Measurements from ENCODE around the gene CNOT1.

The CNOT1 gene

DNA sequence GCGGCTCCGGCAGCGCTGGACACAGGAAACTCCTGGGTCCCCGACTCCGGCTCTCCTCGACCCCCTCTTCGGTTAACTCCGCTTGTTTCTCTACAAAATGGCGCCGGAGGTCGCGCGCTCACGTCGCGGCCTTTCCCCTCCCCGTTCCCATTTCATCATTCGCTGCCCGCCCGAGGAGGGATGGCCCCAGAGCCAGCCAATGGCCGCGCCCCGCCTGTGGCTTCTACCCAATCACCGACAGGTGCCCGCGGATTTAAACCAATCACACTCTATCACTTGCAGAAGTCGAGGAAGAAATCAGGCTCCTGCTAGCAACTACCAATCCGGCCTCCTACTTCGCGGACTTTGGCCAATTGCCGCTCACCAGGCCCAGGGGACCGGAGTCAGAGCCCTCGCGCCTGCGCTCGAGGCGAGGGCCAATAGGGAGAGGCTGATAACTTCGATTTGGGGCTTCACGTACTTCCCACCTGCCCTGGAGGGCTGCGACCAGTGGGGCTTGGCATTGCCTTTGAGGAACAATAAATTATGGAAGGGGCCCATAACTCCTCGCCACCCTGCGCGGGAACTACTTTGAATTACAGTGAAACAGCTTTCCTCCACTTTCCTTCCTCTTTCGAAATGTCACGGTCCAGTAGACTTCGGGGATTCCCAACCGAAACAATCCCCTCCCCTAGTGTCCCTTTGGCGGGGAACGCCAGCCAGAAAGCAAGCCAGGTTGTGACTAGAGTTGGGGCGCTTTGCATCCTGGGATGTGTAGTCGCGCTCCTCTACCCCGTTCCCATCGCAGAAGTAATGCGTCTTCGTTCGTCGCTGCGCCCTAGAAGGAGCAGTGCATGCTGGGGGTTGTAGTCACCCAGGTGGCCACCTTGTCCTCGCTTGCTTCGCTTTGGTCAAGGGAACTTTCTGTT, at the start of gene CNOT1 (continued):
- TF ChIP-seq ZNF76 (tag by site-specific recombination; IDR thresholded peaks at IDR 0.05; ENCODE audit: borderline replicate concordance, low read depth) = peak; percentile 96
- TF ChIP-seq ZNF518A (tag by site-specific recombination; conservative IDR thresholded peaks at IDR 0.05; ENCODE audit: low read depth) = no peak
- TF ChIP-seq ZNF335 (tag by site-specific recombination; conservative IDR thresholded peaks at IDR 0.05) = peak; percentile 100
- peak; percentile 79; the same call in 1 of the 2 replicates for TF ChIP-seq ZNF660 (tag by site-specific recombination; IDR thresholded peaks at IDR 0.05)
- peak; percentile 18; the same call in 1 of the 2 replicates for TF ChIP-seq KLF10 (tag by site-specific recombination; IDR thresholded peaks at IDR 0.05)
- peak; percentile 79 for TF ChIP-seq ZBTB26 (tag by site-specific recombination; optimal IDR thresholded peaks at IDR 0.05)
- TF ChIP-seq KLF8 (tag by site-specific recombination; IDR thresholded peaks at IDR 0.05) = no peak
- no peak for TF ChIP-seq BCL6B (tag by site-specific recombination; IDR thresholded peaks at IDR 0.05)
- TF ChIP-seq ZNF175 (tag by site-specific recombination; IDR thresholded peaks at IDR 0.05) = no peak
- 0 out of 2 replicates have a peak, but pooled peaks have one; percentile 33 for TF ChIP-seq ZNF792 (tag by site-specific recombination; IDR thresholded peaks at IDR 0.05)
- peak; percentile 69; the same call in 1 of the 2 replicates for TF ChIP-seq ZFP69B (tag by site-specific recombination; IDR thresholded peaks at IDR 0.05)
- no peak; the same call in 1 of the 2 replicates for TF ChIP-seq ZNF777 (tag by site-specific recombination; IDR thresholded peaks at IDR 0.05; ENCODE audit: borderline replicate concordance)
- TF ChIP-seq ZNF473 (tag by site-specific recombination; IDR thresholded peaks at IDR 0.05) = no peak
- no peak for TF ChIP-seq ZNF16 (tag by site-specific recombination; IDR thresholded peaks at IDR 0.05; ENCODE audit: low read depth)
- TF ChIP-seq ZNF280D (tag by site-specific recombination; IDR thresholded peaks at IDR 0.05) = no peak
- no peak for TF ChIP-seq ZNF48 (tag by site-specific recombination; IDR thresholded peaks at IDR 0.05)
- 0 out of 2 replicates have a peak, but pooled peaks have one; percentile 42 for TF ChIP-seq ZNF10 (tag by site-specific recombination; IDR thresholded peaks at IDR 0.05)
- TF ChIP-seq, protein P1, sequence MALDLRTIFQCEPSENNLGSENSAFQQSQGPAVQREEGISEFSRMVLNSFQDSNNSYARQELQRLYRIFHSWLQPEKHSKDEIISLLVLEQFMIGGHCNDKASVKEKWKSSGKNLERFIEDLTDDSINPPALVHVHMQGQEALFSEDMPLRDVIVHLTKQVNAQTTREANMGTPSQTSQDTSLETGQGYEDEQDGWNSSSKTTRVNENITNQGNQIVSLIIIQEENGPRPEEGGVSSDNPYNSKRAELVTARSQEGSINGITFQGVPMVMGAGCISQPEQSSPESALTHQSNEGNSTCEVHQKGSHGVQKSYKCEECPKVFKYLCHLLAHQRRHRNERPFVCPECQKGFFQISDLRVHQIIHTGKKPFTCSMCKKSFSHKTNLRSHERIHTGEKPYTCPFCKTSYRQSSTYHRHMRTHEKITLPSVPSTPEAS (tag by site-specific recombination; IDR thresholded peaks at IDR 0.05) = no peak
- no peak for TF ChIP-seq ZNF157 (tag by site-specific recombination; IDR thresholded peaks at IDR 0.05)
- TF ChIP-seq ZNF184 (tag by site-specific recombination; IDR thresholded peaks at IDR 0.05) = no peak
- no peak for TF ChIP-seq ZFHX2 (tag by site-specific recombination; conservative IDR thresholded peaks at IDR 0.05)
- no peak for TF ChIP-seq ZNF785 (tag by site-specific recombination; IDR thresholded peaks at IDR 0.05)
- TF ChIP-seq, protein P2, sequence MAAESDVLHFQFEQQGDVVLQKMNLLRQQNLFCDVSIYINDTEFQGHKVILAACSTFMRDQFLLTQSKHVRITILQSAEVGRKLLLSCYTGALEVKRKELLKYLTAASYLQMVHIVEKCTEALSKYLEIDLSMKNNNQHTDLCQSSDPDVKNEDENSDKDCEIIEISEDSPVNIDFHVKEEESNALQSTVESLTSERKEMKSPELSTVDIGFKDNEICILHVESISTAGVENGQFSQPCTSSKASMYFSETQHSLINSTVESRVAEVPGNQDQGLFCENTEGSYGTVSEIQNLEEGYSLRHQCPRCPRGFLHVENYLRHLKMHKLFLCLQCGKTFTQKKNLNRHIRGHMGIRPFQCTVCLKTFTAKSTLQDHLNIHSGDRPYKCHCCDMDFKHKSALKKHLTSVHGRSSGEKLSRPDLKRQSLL (tag by site-specific recombination; IDR thresholded peaks at IDR 0.05) = no peak
- no peak for TF ChIP-seq ZNF37A (tag by site-specific recombination; IDR thresholded peaks at IDR 0.05)
- no peak for TF ChIP-seq ZNF768 (tag by site-specific recombination; IDR thresholded peaks at IDR 0.05)
- no peak for TF ChIP-seq OSR2 (tag by site-specific recombination; IDR thresholded peaks at IDR 0.05)
